Keratinocyte (primary cell): ENCODE data around the gene CBARP. TPM values are rescaled to one million over a fixed set of nuclear protein-coding genes. Genes with fewer than 3 reads are reported as not detected.
A peak's percentile ranks its signal among the peaks of the same experiment; 100 is the strongest.

Experiments used
- DNase-seq: peaks from one replicate; pipeline ENCODE4 v3.0.0-alpha.2; 2011; ENCODE audit warnings: low read depth, missing footprints, low spot score
- FAIRE-seq: peaks from 2 replicates; lab custom pipeline; 2011; peaks lifted over from hg19 to GRCh38; lab: Jason Lieb, UNC
- H2AFZ ChIP-seq: 2 replicates; pipeline ENCODE4 v1.6.0; 2012; ENCODE audit warnings: low read length, control low read depth, inconsistent platforms; ENCODE audit not compliant: control insufficient read depth
- H3K27ac ChIP-seq: 2 replicates; pipeline ENCODE4 v1.5.1; 2011; ENCODE audit warnings: low read length; ENCODE audit not compliant: control insufficient read depth, insufficient read depth
- H3K27me3 ChIP-seq: 3 replicates; pipeline ENCODE4 v1.6.0; 2011; ENCODE audit warnings: low read length; ENCODE audit not compliant: control insufficient read depth, insufficient read depth; ENCODE audit errors: extremely low read depth
- H3K36me3 ChIP-seq, 2 experiments: 2 replicates in 1 of 2; 3 replicates in 1 of 2; pipeline ENCODE4 v1.5.1; 2011; ENCODE audit warnings: low read length in 2 of 2, mild to moderate bottlenecking in 1 of 2; ENCODE audit not compliant: control insufficient read depth in 2 of 2, insufficient read depth in 2 of 2; ENCODE audit errors: extremely low read depth in 1 of 2
- H3K4me1 ChIP-seq: 3 replicates; pipeline ENCODE4 v1.5.1; 2011; ENCODE audit warnings: low read length; ENCODE audit not compliant: control insufficient read depth, insufficient read depth; ENCODE audit errors: extremely low read depth
- H3K4me2 ChIP-seq: 3 replicates; pipeline ENCODE4 v1.6.0; 2011; ENCODE audit warnings: low read depth, low read length; ENCODE audit not compliant: control insufficient read depth, insufficient read depth; ENCODE audit errors: extremely low read depth
- H3K4me3 ChIP-seq, 3 experiments: fragments of 200-600 bp in 1 of 3; sonication (generic) in 1 of 3; 2 replicates in 2 of 3; 3 replicates in 1 of 3; pipeline ENCODE4 v1.5.1; 2011 to 2016; ENCODE audit warnings: low read length in 3 of 3, mild to moderate bottlenecking in 3 of 3, control low read depth in 2 of 3, inconsistent platforms in 1 of 3, low read depth in 1 of 3, mixed read lengths in 1 of 3, mixed run types in 1 of 3, moderate library complexity in 1 of 3; ENCODE audit not compliant: control insufficient read depth in 2 of 3, insufficient read depth in 2 of 3; ENCODE audit errors: extremely low read depth in 1 of 3
- H3K79me2 ChIP-seq: 2 replicates; pipeline ENCODE4 v1.6.0; 2012; ENCODE audit warnings: low read length; ENCODE audit not compliant: control insufficient read depth, insufficient read depth
- H3K9ac ChIP-seq: 3 replicates; pipeline ENCODE4 v1.6.0; 2011; ENCODE audit warnings: low read length; ENCODE audit not compliant: control insufficient read depth, insufficient read depth; ENCODE audit errors: extremely low read depth
- H3K9me1 ChIP-seq: 3 replicates; pipeline ENCODE4 v1.6.0; 2011; ENCODE audit warnings: low read length; ENCODE audit not compliant: control insufficient read depth, insufficient read depth; ENCODE audit errors: extremely low read depth
- H3K9me3 ChIP-seq: 2 replicates; pipeline ENCODE4 v1.5.1; 2012; ENCODE audit warnings: low read depth, low read length; ENCODE audit not compliant: control insufficient read depth
- H4K20me1 ChIP-seq: 3 replicates; pipeline ENCODE4 v1.6.0; 2011; ENCODE audit warnings: low read length; ENCODE audit not compliant: control insufficient read depth, insufficient read depth; ENCODE audit errors: extremely low read depth
- CTCF ChIP-seq, 3 experiments: IDR thresholded peaks in 1 of 3; conservative IDR thresholded peaks in 1 of 3; optimal IDR thresholded peaks in 1 of 3; 2 replicates in 2 of 3; 3 replicates in 1 of 3; pipeline versions ENCODE3 to v1.5.1; 2011; ENCODE audit warnings: low read length in 3 of 3, mild to moderate bottlenecking in 3 of 3, moderate library complexity in 2 of 3, control low read depth in 1 of 3, inconsistent platforms in 1 of 3; ENCODE audit not compliant: insufficient read depth in 2 of 3; ENCODE audit errors: extremely low read depth in 1 of 3
- EZH2 ChIP-seq: IDR thresholded peaks from one replicate; pipeline ENCODE4 v1.6.1; 2012; ENCODE audit warnings: inconsistent platforms, mild to moderate bottlenecking, low read length, moderate library complexity
- dilution Hi-C: fragments of 300-500 bp; cut with MboI; formaldehyde crosslinking; loops from one replicate; pipeline ENCODE4 v1.7.0; 2020; ENCODE audit warnings: low sequenced_read_pairs; ENCODE audit not compliant: extremely low pct_ligation_motif_present
- polyA plus RNA-seq, 5 experiments: library from polyadenylated mRNA; depleted of rRNA in 3 of 5; stranded (reverse) in 3 of 5; stranded (forward) in 1 of 5; unstranded in 1 of 5; fragments of >200 nt; gene quantifications; 1 replicate in 1 of 5; 2 replicates in 3 of 5; 3 replicates in 1 of 5; pipeline versions ENCODE4 v1.2.1 to v1.2.3, GENCODE V29; 2011 to 2012; ENCODE audit warnings: missing spikeins in 2 of 5, low read depth in 1 of 5, low replicate concordance in 1 of 5

CBARP gene
- polyA plus RNA-seq, 1 donor (not counting 4 experiments of a cell fraction or from before 2014, with no cell fraction given): 0.93 TPM

GRCh38 chr19:1285737-1286360 lies 48.0 kb upstream of the CBARP start, which contains the start of gene EFNA2:
Gene EFNA2, plus strand, starts transcription at chr19:1285873. Its CDS starts 296 bp downstream, at chr19:1286169.
- Histone ChIP-seq H3K27me3 (peaks cover 74% of the 10 kb centered on the region), H3K4me1 (no peaks in the 10 kb centered on the region), H3K79me2 (no peaks in the 10 kb centered on the region), H3K4me3 (no peak within 1 kb of the TSS), H3K36me3 (no peaks in the 10 kb centered on the region), H3K27ac (no peak within 1 kb of the TSS), H3K9ac (no peak within 1 kb of the TSS), H2AFZ (no peak within 1 kb of the TSS), H3K4me2 (no peak within 1 kb of the TSS), H4K20me1 (peaks cover 3% of the 10 kb centered on the region), H3K9me1 (no peaks in the 10 kb centered on the region), H3K9me3 (no peaks in the 10 kb centered on the region)
- dilution Hi-C loops: no loop called here
- DNase-seq (no peak), FAIRE-seq (no peak)
- TF ChIP-seq EZH2 (no peak), CTCF (optimal IDR thresholded peaks at IDR 0.05 in 1 of 3, IDR thresholded peaks at IDR 0.05 in 1 of 3, conservative IDR thresholded peaks at IDR 0.05 in 1 of 3; ENCODE audit: extremely low read depth in 1 of 3, insufficient read depth in 2 of 3, low read length in 3 of 3) (no peak)

GRCh38 chr19:1284979-1285736 lies 47.4 kb upstream of the CBARP start:
- H3K4me3 ChIP-seq: no peak overlapping the region
- H2AFZ ChIP-seq: no peak overlapping the region
- H4K20me1 ChIP-seq: peaks cover 5% of the 10 kb centered on the region
- no peaks in the 10 kb centered on the region for H3K9me1 ChIP-seq
- no peaks in the 10 kb centered on the region for H3K9me3 ChIP-seq
- H3K36me3 ChIP-seq: peaks cover 1 to 2% of the 10 kb centered on the region in 2 experiments
- dilution Hi-C loops: no loop called here
- no peak overlapping the region for H3K9ac ChIP-seq
- DNase-seq (no peak), FAIRE-seq (no peak)
- no peak overlapping the region for H3K4me2 ChIP-seq
- H3K4me1 ChIP-seq: no peaks in the 10 kb centered on the region
- peaks cover 68% of the 10 kb centered on the region for H3K27me3 ChIP-seq
- no peaks in the 10 kb centered on the region for H3K79me2 ChIP-seq
- TF ChIP-seq EZH2 (peak; percentile 83), CTCF (optimal IDR thresholded peaks at IDR 0.05 in 1 of 3, IDR thresholded peaks at IDR 0.05 in 1 of 3, conservative IDR thresholded peaks at IDR 0.05 in 1 of 3; ENCODE audit: extremely low read depth in 1 of 3, insufficient read depth in 2 of 3, low read length in 3 of 3) (no peak)
- H3K27ac ChIP-seq: no peak overlapping the region
